Measurements from ENCODE around the gene MAP4K4.

MAP4K4 gene

GRCh38 chr2:101788995-101789970, 91.8 kb downstream of the MAP4K4 start:
- no peak for DNase-seq (ENCODE audit: low read depth in 2 of 2)

GRCh38 chr2:101790416-101790815, 92.9 kb downstream of the MAP4K4 start:
- no peak for DNase-seq (ENCODE audit: low read depth in 2 of 2)

- DNase-seq (ENCODE audit: low read depth in 2 of 2): no peak
Observed at GRCh38 chr2:101790857-101791256, 93.3 kb downstream of the MAP4K4 start.

- no peak for DNase-seq (ENCODE audit: low read depth in 2 of 2)
Observed at GRCh38 chr2:101792208-101792607, 94.7 kb downstream of the MAP4K4 start.

- DNase-seq (ENCODE audit: low read depth in 2 of 2): no peak
Observed at GRCh38 chr2:101793277-101793969, 95.9 kb downstream of the MAP4K4 start.

GRCh38 chr2:101794141-101794540, 96.6 kb downstream of the MAP4K4 start:
- DNase-seq (ENCODE audit: low read depth in 2 of 2): no peak

GRCh38 chr2:101795033-101795432, 97.5 kb downstream of the MAP4K4 start:
- DNase-seq (ENCODE audit: low read depth in 2 of 2): no peak

GRCh38 chr2:101796825-101797600, 99.5 kb downstream of the MAP4K4 start:
- no peak for DNase-seq (ENCODE audit: low read depth in 2 of 2)

- no peak for DNase-seq (ENCODE audit: low read depth in 2 of 2)
Observed at GRCh38 chr2:101801496-101801895, 104.0 kb downstream of the MAP4K4 start.

- no peak for DNase-seq (ENCODE audit: low read depth in 2 of 2)
Observed at GRCh38 chr2:101802329-101802728, 104.8 kb downstream of the MAP4K4 start.

GRCh38 chr2:101803128-101803527, 105.6 kb downstream of the MAP4K4 start:
- DNase-seq (ENCODE audit: low read depth in 2 of 2): no peak

GRCh38 chr2:101803945-101804696, 106.6 kb downstream of the MAP4K4 start:
- DNase-seq (ENCODE audit: low read depth in 2 of 2): no peak

- DNase-seq (ENCODE audit: low read depth in 2 of 2): no peak
Observed at GRCh38 chr2:101805152-101806088, 107.9 kb downstream of the MAP4K4 start.

GRCh38 chr2:101806123-101806522, 108.6 kb downstream of the MAP4K4 start:
- no peak for DNase-seq (ENCODE audit: low read depth in 2 of 2)

- DNase-seq (ENCODE audit: low read depth in 2 of 2): no peak
Observed at GRCh38 chr2:101806701-101807100, 109.2 kb downstream of the MAP4K4 start.

GRCh38 chr2:101807242-101807641, 109.7 kb downstream of the MAP4K4 start:
- DNase-seq (ENCODE audit: low read depth in 2 of 2): no peak

GRCh38 chr2:101808006-101808562, 110.6 kb downstream of the MAP4K4 start:
- DNase-seq (ENCODE audit: low read depth in 2 of 2): no peak

GRCh38 chr2:101809698-101810097, 112.2 kb downstream of the MAP4K4 start:
- no peak for DNase-seq (ENCODE audit: low read depth in 2 of 2)

- DNase-seq (ENCODE audit: low read depth in 2 of 2): no peak
Observed at GRCh38 chr2:101811226-101812015, 113.9 kb downstream of the MAP4K4 start.
